ENCODE results near the gene PIN4. TPM values are rescaled to one million over a fixed set of nuclear protein-coding genes. Genes with fewer than 3 reads are reported as not detected.

Gene PIN4
- total RNA-seq, 1 donor from 2014 or later = 10.7 TPM

Other genes starting within 250 kb of the PIN4 start
- gene RTL5, start 49.8 kb upstream of the PIN4 start, total RNA-seq = 2.4 TPM
- gene ERCC6L, start 57.3 kb downstream of the PIN4 start, total RNA-seq = 0.08 TPM
- 371 TPM for gene RPS4X, start 95.5 kb downstream of the PIN4 start, total RNA-seq
- gene CITED1, start 124.2 kb downstream of the PIN4 start, total RNA-seq = not detected

All from Right ventricle myocardium superior (tissue), 1 donor.